GM18505 (cell line): Measurements from ENCODE around the gene NCR1.
"Not testable (repeated sequence)": the region's sequence is repeated elsewhere in the genome, so short reads cannot be mapped to it uniquely, and the experiment has no call there.

Experiments
- ATAC-seq: cut with Tn5 transposase; IDR thresholded peaks from one replicate; pipeline ENCODE4 v1.9.1; 2021; ENCODE audit not compliant: unreplicated experiment
- POLR2A ChIP-seq: IDR thresholded peaks from 4 replicates; pipeline ENCODE4 v1.6.1; 2011; ENCODE audit warnings: borderline replicate concordance; ENCODE audit not compliant: insufficient read depth, insufficient read length; ENCODE audit errors: extremely low read depth

NCR1 gene

GRCh38 chr19:54928299-54928698 lies 22.4 kb downstream of the NCR1 start:
- no peak for TF ChIP-seq POLR2A

GRCh38 chr19:54937926-54938325 lies 32.0 kb downstream of the NCR1 start:
- ATAC-seq, result no peak
- TF ChIP-seq POLR2A, result no peak

More at GRCh38 chr19:54928299-54928698, 22.4 kb downstream of the NCR1 start:
- ATAC-seq, result no peak

GRCh38 chr19:54938906-54939305 lies 33.0 kb downstream of the NCR1 start:
- no peak for ATAC-seq
- no peak for TF ChIP-seq POLR2A

GRCh38 chr19:54939538-54939937 lies 33.6 kb downstream of the NCR1 start:
- ATAC-seq, result not testable (repeated sequence)

GRCh38 chr19:54943772-54944361 lies 37.9 kb downstream of the NCR1 start:
- ATAC-seq, result not testable (repeated sequence)

- no peak for TF ChIP-seq POLR2A
- no peak for ATAC-seq
These were observed 41.4 kb downstream of the NCR1 start, which contains the start of gene NLRP7 for GRCh38 chr19:54947381-54947780. Gene NLRP7 (minus strand): TSS chr19:54947530.

GRCh38 chr19:54949412-54949811 lies 43.5 kb downstream of the NCR1 start:
- TF ChIP-seq POLR2A, result no peak
- no peak for ATAC-seq

- ATAC-seq, result not testable (repeated sequence)
These were observed 44.6 kb downstream of the NCR1 start for GRCh38 chr19:54950580-54950979.

GRCh38 chr19:54952591-54953344 lies 46.8 kb downstream of the NCR1 start:
- no peak for TF ChIP-seq POLR2A
- no peak for ATAC-seq

- ATAC-seq, result not testable (repeated sequence)
These were observed 47.4 kb downstream of the NCR1 start for GRCh38 chr19:54953345-54953713.

- ATAC-seq, result no peak
- no peak for TF ChIP-seq POLR2A
These were observed 49.4 kb downstream of the NCR1 start for GRCh38 chr19:54955376-54955775.

- no peak for TF ChIP-seq POLR2A
- ATAC-seq, result peak; percentile 52
These were observed 53.9 kb downstream of the NCR1 start for GRCh38 chr19:54959840-54960239.
